Activated CD4-positive, alpha-beta T cell treated with anti-CD3 and anti-CD28 coated beads for 4 hours (primary cell): ENCODE results near the gene SH3GL3.

Source experiments
- DNase-seq, 2 donors: peaks; one replicate each; pipeline ENCODE4 v3.0.0-alpha.2; 2020

Gene SH3GL3

GRCh38 chr15:83631534-83631933 lies 184.4 kb downstream of the SH3GL3 start:
- DNase-seq, result no peak

GRCh38 chr15:83643201-83643600 lies 196.1 kb downstream of the SH3GL3 start:
- no peak for DNase-seq

GRCh38 chr15:83644439-83644838 lies 197.3 kb downstream of the SH3GL3 start:
- no peak for DNase-seq

- DNase-seq, result no peak
Measured at GRCh38 chr15:83650831-83651230, 203.7 kb downstream of the SH3GL3 start.

GRCh38 chr15:83651541-83651940 lies 204.4 kb downstream of the SH3GL3 start:
- no peak for DNase-seq

- DNase-seq, result no peak
Measured at GRCh38 chr15:83652626-83653204, 205.6 kb downstream of the SH3GL3 start.

GRCh38 chr15:83653288-83653638 lies 206.1 kb downstream of the SH3GL3 start:
- no peak for DNase-seq

GRCh38 chr15:83653639-83654378 lies 206.7 kb downstream of the SH3GL3 start, which contains the start of gene ADAMTSL3:
Gene ADAMTSL3 (plus strand): TSS chr15:83654123. CDS start chr15:83655762, 1,639 bp downstream.
- DNase-seq, result no peak

GRCh38 chr15:83654379-83655236 lies 207.5 kb downstream of the SH3GL3 start:
- no peak for DNase-seq

GRCh38 chr15:83655237-83655616 lies 208.1 kb downstream of the SH3GL3 start:
- no peak for DNase-seq

- no peak for DNase-seq
Measured at GRCh38 chr15:83656192-83656591, 209.1 kb downstream of the SH3GL3 start.

GRCh38 chr15:83656943-83657528 lies 209.9 kb downstream of the SH3GL3 start:
- DNase-seq, result no peak

GRCh38 chr15:83657549-83657948 lies 210.4 kb downstream of the SH3GL3 start:
- DNase-seq, result no peak

GRCh38 chr15:83658430-83659416 lies 211.6 kb downstream of the SH3GL3 start:
- no peak for DNase-seq

GRCh38 chr15:83659417-83659812 lies 212.3 kb downstream of the SH3GL3 start:
- no peak for DNase-seq

GRCh38 chr15:83665480-83665879 lies 218.3 kb downstream of the SH3GL3 start:
- DNase-seq, result no peak
